Measurements from ENCODE around the gene MCRIP1. TPM values are rescaled to one million over a fixed set of nuclear protein-coding genes. Genes with fewer than 3 reads are reported as not detected.
A peak's percentile ranks its signal among the peaks of the same experiment; 100 is the strongest.

The MCRIP1 gene
- total RNA-seq, 1 experiment from 2014 or later, result 126 TPM

DNA sequence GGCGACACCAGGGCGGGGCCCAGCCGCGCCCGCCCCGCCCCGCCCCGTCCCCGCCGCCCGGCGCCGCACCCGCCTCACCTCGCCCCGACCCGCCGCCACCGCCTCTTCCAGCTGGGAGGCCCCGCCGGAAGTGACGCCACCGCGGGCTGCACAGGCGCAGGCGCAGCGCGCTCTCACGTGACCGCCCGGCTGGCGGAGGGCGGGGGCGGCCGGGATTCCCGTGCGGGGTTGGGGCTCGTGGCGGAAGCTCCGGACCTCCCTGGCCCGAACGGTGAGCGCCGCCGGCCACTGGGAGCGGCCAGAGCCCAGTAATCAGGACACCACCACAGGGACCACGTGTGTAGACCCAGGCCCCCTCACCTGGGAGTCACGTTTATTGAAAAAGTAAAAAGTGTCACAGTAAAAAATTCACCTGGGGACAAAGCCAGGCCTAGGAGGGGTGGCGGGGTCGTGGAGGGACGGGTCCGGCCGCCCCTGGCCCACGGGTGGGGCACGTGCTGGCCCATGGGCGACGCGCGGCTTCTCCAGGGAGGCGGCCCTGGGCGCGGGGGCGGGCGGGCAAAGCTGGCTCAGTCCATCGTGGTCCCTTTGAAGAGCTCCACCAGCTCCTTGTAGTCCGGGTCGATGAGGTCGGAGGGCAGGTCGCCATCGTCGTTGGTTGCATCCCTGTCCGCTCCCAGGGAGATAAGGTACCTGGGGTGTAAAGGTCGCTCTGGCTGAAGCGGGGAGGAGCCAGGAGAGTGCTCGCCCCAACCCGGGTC lies at the start of gene MCRIP1 (continued):
- TF ChIP-seq, protein P1, sequence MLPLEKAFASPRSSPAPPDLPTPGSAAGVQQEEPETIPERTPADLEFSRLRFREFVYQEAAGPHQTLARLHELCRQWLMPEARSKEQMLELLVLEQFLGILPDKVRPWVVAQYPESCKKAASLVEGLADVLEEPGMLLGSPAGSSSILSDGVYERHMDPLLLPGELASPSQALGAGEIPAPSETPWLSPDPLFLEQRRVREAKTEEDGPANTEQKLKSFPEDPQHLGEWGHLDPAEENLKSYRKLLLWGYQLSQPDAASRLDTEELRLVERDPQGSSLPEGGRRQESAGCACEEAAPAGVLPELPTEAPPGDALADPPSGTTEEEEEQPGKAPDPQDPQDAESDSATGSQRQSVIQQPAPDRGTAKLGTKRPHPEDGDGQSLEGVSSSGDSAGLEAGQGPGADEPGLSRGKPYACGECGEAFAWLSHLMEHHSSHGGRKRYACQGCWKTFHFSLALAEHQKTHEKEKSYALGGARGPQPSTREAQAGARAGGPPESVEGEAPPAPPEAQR (CRISPR knock-in tag; IDR thresholded peaks at IDR 0.05), result no peak
- TF ChIP-seq ZNF232 (CRISPR knock-in tag; IDR thresholded peaks at IDR 0.05) (0 out of 2 replicates have a peak, but pooled peaks have one; percentile 57), MXD4 (CRISPR knock-in tag; IDR thresholded peaks at IDR 0.05; ENCODE audit: borderline replicate concordance) (no peak), IRF1 (CRISPR knock-in tag; IDR thresholded peaks at IDR 0.05) (no peak; the same call in 1 of the 2 replicates), CBFB (CRISPR knock-in tag; IDR thresholded peaks at IDR 0.05; ENCODE audit: low read depth) (no peak), ZNF138 (CRISPR knock-in tag; conservative IDR thresholded peaks at IDR 0.05) (no peak), ZNF671 (CRISPR knock-in tag; IDR thresholded peaks at IDR 0.05) (no peak), E2F1 (CRISPR knock-in tag; IDR thresholded peaks at IDR 0.05) (0 out of 2 replicates have a peak, but pooled peaks have one; percentile 58), CREM (CRISPR knock-in tag; IDR thresholded peaks at IDR 0.05) (peak; percentile 91), SP1 (CRISPR knock-in tag; conservative IDR thresholded peaks at IDR 0.05) (peak; percentile 82), RELA (CRISPR knock-in tag; IDR thresholded peaks at IDR 0.05; ENCODE audit: borderline replicate concordance) (no peak), ELF4 (CRISPR knock-in tag; IDR thresholded peaks at IDR 0.05; ENCODE audit: low read depth) (no peak), ZNF317 (CRISPR knock-in tag; IDR thresholded peaks at IDR 0.05; ENCODE audit: borderline replicate concordance, low read depth) (no peak), NR1H2 (CRISPR knock-in tag; IDR thresholded peaks at IDR 0.05) (0 out of 2 replicates have a peak, but pooled peaks have one; percentile 35), USF2 (CRISPR knock-in tag; IDR thresholded peaks at IDR 0.05) (peak; percentile 96), GRHL2 (CRISPR knock-in tag; IDR thresholded peaks at IDR 0.05; ENCODE audit: insufficient replicate concordance, severe bottlenecking) (no peak)
- TF ChIP-seq, protein P2, sequence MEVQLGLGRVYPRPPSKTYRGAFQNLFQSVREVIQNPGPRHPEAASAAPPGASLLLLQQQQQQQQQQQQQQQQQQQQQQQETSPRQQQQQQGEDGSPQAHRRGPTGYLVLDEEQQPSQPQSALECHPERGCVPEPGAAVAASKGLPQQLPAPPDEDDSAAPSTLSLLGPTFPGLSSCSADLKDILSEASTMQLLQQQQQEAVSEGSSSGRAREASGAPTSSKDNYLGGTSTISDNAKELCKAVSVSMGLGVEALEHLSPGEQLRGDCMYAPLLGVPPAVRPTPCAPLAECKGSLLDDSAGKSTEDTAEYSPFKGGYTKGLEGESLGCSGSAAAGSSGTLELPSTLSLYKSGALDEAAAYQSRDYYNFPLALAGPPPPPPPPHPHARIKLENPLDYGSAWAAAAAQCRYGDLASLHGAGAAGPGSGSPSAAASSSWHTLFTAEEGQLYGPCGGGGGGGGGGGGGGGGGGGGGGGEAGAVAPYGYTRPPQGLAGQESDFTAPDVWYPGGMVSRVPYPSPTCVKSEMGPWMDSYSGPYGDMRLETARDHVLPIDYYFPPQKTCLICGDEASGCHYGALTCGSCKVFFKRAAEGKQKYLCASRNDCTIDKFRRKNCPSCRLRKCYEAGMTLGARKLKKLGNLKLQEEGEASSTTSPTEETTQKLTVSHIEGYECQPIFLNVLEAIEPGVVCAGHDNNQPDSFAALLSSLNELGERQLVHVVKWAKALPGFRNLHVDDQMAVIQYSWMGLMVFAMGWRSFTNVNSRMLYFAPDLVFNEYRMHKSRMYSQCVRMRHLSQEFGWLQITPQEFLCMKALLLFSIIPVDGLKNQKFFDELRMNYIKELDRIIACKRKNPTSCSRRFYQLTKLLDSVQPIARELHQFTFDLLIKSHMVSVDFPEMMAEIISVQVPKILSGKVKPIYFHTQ (CRISPR knock-in tag; IDR thresholded peaks at IDR 0.05), result no peak
- TF ChIP-seq, protein P3, sequence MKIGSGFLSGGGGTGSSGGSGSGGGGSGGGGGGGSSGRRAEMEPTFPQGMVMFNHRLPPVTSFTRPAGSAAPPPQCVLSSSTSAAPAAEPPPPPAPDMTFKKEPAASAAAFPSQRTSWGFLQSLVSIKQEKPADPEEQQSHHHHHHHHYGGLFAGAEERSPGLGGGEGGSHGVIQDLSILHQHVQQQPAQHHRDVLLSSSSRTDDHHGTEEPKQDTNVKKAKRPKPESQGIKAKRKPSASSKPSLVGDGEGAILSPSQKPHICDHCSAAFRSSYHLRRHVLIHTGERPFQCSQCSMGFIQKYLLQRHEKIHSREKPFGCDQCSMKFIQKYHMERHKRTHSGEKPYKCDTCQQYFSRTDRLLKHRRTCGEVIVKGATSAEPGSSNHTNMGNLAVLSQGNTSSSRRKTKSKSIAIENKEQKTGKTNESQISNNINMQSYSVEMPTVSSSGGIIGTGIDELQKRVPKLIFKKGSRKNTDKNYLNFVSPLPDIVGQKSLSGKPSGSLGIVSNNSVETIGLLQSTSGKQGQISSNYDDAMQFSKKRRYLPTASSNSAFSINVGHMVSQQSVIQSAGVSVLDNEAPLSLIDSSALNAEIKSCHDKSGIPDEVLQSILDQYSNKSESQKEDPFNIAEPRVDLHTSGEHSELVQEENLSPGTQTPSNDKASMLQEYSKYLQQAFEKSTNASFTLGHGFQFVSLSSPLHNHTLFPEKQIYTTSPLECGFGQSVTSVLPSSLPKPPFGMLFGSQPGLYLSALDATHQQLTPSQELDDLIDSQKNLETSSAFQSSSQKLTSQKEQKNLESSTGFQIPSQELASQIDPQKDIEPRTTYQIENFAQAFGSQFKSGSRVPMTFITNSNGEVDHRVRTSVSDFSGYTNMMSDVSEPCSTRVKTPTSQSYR (CRISPR knock-in tag; IDR thresholded peaks at IDR 0.05), result no peak
- TF ChIP-seq, protein P4, sequence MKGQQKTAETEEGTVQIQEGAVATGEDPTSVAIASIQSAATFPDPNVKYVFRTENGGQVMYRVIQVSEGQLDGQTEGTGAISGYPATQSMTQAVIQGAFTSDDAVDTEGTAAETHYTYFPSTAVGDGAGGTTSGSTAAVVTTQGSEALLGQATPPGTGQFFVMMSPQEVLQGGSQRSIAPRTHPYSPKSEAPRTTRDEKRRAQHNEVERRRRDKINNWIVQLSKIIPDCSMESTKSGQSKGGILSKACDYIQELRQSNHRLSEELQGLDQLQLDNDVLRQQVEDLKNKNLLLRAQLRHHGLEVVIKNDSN (CRISPR knock-in tag; IDR thresholded peaks at IDR 0.05), result peak; percentile 95
